Measurements from ENCODE around the gene DCBLD1.

DCBLD1 gene

GRCh38 chr6:117472667-117473066 lies 9.8 kb upstream of the DCBLD1 start:
- no peak for DNase-seq (ENCODE audit: low spot score)

DNA sequence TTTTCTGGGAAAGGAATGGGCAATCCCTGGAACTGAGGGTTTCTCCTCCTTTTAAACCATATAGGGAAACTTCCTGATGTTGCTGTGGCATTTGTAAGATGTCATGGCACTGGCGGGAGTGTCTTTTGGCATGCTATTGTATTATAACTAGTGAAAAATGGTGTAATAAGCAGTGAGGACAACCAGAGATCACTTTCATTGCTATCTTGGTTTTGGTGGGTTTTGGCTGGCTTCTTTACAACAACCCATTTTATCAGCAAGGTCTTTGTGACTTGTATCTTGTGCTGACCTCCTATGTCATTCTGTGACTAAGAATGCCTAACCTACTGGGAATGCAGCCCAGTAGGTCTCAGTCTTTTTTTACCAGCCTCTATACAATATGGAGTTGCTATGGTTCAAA lies 9.1 kb upstream of the DCBLD1 start:
- DNase-seq (ENCODE audit: low spot score), result no peak

DNA sequence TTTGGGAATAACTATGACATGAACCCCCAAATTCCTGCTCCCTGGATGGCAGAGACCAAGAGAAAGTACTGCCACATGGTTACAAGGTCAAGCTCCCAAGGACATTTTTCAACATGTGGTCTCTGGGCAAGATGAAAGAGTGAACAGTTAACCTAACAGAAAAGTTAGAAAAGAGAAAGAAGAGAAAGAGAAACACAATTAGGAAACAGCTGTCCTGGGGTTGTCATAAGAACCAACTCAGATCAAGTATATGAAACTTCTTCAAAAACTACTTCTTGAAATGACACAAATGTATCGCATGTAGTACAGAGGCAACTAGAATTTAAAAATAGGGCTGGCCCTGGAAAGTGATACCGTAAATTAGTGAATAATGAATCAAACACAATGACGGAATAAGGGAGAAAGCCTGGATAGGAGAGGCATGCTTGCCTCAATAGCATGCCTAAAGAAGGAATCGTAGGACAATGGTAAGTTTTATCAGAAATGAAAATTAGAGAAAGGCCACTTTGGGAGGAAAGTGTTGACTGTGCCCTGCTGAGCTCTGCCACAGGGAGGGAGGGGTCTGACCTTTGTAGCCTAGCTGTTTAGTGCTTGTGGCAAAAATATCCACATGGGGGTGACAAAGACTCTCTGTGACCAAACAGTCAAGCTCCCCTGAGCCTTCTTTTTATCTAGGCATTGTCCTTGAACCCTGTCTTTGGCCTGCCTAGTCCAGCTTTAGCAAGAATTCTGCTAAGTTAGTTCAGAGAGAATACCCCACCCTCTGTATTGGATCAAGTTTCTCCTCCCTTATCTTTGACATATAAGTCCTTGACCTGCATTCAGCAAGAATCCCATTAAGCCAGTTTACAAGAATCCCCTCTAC lies 4.3 kb upstream of the DCBLD1 start:
- peak; percentile 54 for DNase-seq (ENCODE audit: low spot score)

- DNase-seq (ENCODE audit: low spot score), result no peak
Observed at GRCh38 chr6:117478853-117479231, 3.6 kb upstream of the DCBLD1 start.

DNA sequence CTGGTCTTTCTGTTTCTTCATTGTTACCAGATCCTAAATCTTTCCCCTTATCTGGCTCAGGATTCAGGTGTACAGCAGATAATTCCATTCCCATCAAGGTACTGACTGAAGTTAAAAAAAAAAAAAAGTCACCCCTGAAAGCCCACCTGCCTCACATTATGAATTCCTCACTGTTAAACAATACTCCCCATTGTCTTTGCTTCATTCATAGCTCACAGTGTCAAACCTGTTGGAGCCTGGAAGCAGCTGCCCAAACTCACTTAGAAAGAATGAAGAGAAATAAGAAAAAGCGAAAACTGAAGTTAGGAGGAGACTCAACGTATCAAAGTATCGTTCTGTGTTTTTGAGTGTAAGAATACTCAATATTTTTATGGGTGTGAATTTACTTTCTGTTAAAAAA lies 1.8 kb upstream of the DCBLD1 start:
- DNase-seq (ENCODE audit: low spot score), result no peak

GRCh38 chr6:117481278-117481925 lies 1.1 kb upstream of the DCBLD1 start:
- no peak for DNase-seq (ENCODE audit: low spot score)

GRCh38 chr6:117481926-117482239 lies 591 bp upstream of the DCBLD1 start:
- no peak for DNase-seq (ENCODE audit: low spot score)

- DNase-seq (ENCODE audit: low spot score), result peak; percentile 37
Observed at GRCh38 chr6:117483004-117483644, 650 bp downstream of the DCBLD1 start.

DNA sequence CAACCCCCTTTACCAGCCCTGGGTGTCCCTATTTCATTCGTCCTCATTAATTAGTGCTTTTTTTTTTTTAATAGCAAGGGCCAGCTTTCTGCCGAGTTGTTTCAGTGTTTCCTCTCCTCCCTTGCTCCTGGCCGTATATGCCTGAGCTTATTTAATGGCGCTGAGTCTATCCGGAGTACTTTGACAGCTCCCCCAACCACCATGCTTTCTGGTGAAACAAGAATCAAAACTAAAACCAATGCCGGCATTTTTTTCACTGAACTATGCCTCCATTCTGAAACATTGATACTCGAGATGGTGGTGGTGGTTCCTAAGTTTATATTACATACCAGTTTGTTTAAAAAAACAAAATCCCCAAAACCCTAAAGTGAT lies 1.2 kb downstream of the DCBLD1 start:
- DNase-seq (ENCODE audit: low spot score), result peak; percentile 49

- no peak for DNase-seq (ENCODE audit: low spot score)
Observed at GRCh38 chr6:117484052-117484646, 1.7 kb downstream of the DCBLD1 start.

DNA sequence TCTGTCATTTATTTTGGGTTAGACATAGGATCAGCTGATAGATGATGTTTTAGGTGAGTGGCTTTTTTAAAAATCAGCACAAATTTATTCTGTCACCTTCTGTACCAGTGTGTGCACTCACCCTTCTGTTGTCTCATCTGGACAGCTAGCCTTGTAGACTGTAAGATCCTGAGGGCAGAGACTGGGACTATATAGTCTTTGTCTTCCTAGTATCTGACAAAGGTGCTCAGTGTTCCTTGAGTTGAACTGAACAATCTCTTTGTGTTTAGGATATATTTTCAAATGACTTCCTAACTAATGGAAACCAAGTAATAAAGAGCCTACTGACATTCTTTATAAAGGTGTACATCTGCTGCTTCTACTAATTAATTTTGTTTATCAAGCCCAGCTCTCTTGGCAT lies 3.0 kb downstream of the DCBLD1 start:
- DNase-seq (ENCODE audit: low spot score), result no peak

- DNase-seq (ENCODE audit: low spot score), result no peak
Observed at GRCh38 chr6:117487821-117488220, 5.3 kb downstream of the DCBLD1 start.

- DNase-seq (ENCODE audit: low spot score), result no peak
Observed at GRCh38 chr6:117489003-117489402, 6.5 kb downstream of the DCBLD1 start.

DNA sequence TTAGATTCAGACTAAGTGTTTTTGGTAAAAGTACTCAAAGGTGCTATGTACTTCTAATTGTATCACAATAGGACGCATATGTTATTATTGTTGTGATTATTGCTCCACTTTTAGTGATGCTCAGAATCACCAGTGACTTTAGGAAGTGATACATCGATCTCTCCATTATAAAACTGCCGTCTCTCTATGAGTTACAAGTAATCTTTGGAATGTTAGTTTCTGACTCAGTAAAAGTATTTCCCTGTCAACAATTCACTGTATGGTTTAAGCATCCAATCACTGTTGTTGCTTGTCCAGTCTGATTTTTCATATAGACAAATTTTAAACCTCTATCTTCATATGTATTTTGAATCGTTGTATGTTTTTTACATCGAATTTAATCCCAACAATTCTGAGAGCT lies 9.4 kb downstream of the DCBLD1 start:
- DNase-seq (ENCODE audit: low spot score), result no peak

DNA sequence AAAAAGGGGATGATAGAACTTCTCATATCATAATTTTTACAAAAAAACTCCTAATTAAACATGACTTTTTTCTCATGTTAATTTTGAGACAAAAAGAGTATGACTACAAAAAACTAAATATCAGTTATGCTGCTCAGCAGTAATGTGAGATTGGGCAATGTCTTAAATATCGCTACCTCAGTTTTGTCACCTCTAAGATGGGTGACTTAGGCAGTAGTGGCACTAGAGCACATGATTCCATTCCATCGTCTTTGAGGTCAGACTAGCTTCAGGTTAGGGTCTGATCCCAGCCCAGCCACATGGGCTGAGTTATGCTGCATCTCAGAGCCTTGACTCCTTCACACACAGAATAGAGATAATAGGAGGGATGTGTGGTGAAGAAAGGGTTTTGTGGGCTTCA lies 11.0 kb downstream of the DCBLD1 start:
- DNase-seq (ENCODE audit: low spot score), result no peak

DNA sequence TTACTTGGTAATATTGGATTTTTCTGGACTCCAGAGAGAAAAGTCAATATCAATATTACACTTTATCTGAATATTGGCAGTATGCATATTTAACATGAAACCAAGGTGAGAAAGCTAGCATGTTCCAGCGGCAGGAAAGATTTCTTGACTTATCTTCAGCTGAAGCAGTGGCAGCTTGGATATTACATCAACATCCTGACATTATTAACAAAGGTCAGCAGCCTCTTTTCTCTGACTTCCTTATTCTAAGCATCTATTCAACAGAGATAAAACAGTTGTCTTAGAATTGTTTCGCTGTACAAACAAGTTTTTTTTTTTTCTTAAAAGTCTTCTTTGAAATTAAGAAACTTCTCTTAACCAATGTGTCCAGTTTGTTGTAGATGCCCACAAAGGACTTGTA lies 11.8 kb downstream of the DCBLD1 start:
- no peak for DNase-seq (ENCODE audit: low spot score)

GRCh38 chr6:117494694-117495318 lies 12.3 kb downstream of the DCBLD1 start:
- DNase-seq (ENCODE audit: low spot score), result no peak

GRCh38 chr6:117495425-117495824 lies 13.0 kb downstream of the DCBLD1 start:
- no peak for DNase-seq (ENCODE audit: low spot score)

- DNase-seq (ENCODE audit: low spot score), result no peak
Observed at GRCh38 chr6:117495869-117496268, 13.4 kb downstream of the DCBLD1 start.

DNA sequence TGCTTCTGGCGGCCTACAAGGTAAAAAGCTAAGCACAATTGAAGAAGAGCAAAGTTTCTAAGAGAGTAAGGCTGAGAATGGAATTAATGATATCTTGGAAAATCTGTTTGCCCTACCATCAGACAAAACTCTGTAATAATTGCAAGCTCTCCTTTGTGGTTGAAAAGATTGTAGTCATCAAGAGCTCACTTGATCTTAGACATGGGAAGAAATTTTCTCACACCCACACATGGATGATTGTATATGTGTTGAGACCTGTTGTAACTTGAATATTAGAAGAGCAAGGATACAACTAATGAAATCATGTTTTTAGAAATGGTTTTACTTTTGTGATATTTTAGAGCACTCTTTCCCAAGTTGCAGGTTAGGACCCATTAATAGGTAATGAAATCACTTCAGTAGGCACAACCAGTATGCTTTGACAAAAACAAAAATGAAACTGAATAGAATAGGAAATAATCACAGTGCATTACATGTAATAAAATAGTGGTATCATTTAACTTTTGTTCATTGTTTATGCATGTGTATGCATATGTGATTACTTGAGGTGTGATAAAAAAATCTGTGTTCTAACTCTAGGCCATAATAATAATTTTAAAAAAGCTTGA lies 14.0 kb downstream of the DCBLD1 start:
- no peak for DNase-seq (ENCODE audit: low spot score)

DNA sequence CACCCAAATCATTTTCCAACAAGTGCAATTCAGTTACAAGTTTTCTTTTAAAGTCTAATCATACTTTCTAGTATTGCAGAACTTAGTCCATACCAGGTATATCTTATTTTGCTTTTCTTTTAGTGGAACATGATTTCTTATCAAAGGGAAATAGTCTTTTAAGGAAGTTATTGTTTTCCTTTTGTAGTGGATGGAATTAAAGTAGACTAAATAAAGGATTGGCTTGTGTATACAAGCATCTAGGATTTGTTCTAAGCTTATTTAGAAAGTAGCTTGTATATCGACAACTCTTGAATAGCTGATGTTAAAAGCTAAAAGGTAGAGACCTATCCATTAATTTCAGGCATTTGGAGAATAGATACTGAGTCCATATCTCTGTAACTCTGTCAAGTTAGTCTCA lies 14.8 kb downstream of the DCBLD1 start:
- no peak for DNase-seq (ENCODE audit: low spot score)

- no peak for DNase-seq (ENCODE audit: low spot score)
Observed at GRCh38 chr6:117498159-117498558, 15.7 kb downstream of the DCBLD1 start.

Measured in HuH-7 (cell line).